NK-92 (cell line): Measurements from ENCODE around the gene PLXNB2.
"Not testable (repeated sequence)": the region's sequence is repeated elsewhere in the genome, so short reads cannot be mapped to it uniquely, and the experiment has no call there.

Experiments used
- DNase-seq: peaks from one replicate; lab custom pipeline; 2025; ENCODE audit not compliant: unreplicated experiment; lab: John Stamatoyannopoulos, UW

PLXNB2 gene

DNA sequence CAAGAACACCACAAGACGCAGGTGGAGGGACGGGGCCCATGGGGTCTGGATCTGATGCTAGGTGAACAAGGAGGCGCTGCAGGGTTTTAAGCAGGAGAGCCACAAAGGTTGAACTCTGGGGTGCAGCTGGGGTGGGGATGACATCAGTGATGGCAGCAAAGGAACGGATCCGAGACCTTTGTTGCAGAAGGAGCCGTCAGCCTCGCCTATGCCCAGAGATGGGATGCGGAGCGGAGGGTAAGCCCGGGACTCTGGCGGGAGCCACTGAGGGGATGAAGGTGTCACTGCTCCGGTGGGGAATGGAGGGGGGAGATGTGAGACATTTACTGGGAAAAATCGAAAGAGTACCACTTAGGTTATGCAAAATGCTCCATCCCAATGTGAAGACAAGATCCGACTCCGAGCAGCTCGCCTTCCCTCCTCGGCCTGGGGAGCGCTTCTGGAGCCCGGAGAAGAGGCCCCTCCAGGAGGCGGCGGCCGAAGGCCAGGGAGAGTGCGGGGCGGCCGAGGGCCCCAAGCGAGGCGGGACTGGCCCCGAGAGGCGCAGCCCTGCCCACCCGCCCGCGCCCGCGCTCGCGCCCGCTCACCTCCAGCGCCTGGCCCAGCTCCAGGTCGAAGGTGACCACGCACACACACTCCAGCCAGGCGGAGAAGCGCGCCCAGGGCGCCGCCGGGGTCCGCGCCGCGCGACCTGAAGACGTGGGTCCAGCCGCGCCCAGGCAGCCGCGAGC, 18.9 kb upstream of the PLXNB2 start:
- DNase-seq: no peak

DNA sequence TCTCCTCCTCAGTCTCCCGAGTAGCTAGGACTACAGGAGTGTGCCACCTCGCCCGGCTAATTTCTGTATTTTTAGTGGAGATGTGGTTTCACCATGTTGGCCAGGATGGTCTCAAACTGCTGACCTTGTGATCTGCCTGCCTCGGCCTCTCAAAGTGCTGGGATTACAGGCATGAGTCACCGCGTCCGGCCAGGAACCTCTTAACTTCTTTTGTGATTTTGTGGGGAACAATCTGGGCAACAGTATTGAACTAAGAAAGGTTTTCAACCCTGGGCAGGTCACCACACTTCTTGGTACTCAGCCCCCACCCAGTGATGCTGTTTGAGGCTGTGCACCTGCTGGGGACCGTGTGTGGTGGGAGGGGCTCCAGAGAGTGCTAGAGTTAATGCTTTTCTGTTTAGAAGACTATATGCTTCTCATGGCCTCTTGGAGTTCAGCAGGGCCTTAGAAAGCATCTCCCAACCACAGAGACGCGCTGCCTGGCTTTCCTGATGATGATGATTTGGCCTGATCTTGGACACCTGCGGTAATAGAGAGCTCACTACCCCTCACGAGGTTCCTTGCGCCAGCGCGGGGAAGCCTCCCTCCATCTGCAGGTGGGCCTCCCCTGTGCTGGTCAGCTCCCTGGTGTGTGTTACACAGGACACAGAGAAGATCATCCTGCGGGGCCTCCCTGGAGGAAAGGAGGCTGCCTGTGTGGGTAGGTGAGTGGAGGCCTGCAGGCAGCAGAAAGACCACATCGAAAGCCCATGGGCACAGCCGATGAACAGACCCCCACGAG, 18.2 kb upstream of the PLXNB2 start:
- no peak for DNase-seq

DNA sequence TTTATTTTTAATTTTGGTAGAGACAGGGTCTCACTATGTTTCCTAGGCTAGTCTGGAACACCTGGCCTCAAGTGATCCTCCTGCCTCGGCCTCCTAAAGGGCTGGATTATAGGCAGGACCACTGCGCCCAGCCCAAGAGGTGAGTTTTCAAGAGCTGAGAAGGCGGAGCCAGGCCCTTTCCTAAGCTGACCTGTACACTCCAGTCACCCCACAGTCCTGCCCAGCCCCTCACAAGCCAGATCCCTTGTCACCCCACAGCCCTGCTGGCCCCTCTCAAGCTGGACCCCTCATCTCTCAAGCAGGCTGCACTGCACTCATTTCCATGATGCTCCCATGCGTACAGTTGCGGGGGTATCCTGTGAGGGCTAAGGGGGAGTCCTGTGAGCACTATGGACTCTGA, 16.5 kb upstream of the PLXNB2 start:
- no peak for DNase-seq

DNA sequence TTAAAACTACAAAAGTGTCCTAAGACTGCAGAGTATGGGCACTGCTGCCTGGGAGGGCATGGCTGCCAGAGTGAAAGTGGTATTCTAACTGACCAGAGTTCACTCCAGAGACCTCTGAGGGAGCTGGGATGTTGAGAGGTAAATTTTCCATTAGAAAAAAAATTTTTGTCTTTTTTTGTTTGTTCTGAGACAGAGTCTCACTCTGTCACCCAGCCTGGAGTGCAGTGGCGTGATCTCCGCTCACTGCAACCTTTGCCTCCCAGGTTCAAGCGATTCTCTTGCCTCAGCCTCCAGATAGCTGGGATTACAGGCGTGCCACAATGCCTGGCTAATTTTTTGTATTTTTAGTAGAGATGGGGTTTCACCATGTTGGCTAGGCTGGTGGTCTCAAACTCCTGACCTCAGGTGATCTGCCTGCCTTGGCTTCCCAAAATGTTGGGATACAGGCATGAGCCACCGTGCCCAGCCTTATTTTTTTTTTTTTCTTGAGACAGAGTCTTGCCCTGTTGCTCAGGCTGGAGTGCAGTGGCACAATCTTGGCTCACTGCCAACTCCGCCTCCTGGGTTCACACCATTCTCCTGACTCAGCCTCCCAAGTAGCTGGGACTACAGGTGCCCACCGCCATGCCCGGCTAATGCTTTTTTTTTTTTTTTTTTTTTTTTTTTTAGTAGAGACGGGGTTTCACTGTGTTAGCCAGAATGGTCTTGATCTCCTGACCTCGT, 15.1 kb upstream of the PLXNB2 start:
- not testable (repeated sequence) for DNase-seq

DNA sequence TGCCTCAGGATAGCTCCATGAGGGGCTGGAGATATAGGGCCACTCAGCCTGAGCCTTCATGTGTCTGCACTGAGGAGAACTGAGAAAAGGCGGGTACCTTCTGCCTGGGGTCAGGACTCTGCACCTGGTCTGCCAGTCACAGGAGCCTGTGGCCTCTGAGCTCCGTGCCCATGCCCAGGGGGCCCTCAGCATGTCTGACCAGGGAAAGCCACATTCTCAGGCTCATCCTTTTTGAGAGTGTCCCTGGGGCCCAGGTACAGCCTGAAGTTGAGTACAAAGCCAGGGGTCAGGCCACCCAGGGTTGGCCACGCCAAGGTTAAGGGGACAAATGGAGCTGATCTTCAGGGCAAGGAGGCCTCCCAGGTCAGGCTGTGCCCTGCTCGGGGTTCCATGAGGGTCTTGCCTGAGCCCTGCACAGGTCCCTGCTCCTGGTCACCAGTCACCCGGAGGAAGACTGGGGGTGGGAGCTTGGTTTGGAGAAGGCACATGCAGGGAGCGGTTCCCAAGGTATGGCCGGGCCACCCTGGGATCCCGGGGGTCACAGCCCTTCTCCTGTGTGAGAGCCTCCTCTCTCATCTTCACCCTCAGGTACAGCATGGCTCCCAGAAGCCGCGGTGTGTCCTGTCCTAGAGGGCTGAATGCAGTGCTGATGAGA, 13.4 kb upstream of the PLXNB2 start:
- DNase-seq: no peak

DNA sequence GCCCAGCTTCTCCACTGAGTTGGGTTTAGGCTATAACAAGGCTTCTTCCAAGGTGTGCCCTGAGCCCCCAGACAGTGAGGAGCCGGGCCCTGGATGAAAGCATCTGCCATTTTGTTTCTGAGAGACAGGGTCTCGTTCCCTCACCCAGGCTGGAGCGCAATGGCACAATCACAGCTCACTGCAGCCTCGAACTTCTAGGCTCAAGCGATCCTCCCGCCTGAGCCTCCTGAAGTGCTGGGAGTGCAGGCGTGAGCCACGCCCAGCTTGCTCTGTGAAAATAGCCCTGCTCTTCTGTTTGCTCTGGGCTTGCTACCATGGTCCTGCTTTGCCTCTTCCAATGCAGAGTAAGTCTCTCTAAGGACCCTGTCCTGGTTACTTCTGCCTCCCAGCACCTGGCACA, 12.7 kb upstream of the PLXNB2 start:
- no peak for DNase-seq

DNA sequence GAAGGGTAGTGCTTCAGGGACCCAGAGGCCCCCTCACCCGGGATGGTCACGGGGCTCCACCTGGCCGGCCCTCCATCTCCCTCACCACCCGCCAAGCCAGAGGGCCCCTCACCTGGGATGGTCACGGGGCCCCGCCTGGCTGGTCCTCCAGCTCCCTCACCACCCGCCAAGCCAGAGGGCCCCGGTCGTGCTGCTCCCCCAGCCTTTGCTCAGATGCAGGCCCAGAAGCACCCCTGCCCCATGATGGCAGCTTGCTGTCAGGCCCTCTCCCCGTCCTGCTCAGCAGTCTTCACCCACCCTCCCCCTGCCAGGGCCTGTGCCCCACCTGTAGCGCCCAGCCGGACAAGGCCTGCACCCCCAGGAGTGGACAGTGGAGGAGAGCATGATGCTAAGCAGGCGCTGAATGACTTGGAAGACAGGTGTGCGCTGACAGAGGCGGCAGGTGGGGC, 12.1 kb upstream of the PLXNB2 start:
- DNase-seq: no peak

DNA sequence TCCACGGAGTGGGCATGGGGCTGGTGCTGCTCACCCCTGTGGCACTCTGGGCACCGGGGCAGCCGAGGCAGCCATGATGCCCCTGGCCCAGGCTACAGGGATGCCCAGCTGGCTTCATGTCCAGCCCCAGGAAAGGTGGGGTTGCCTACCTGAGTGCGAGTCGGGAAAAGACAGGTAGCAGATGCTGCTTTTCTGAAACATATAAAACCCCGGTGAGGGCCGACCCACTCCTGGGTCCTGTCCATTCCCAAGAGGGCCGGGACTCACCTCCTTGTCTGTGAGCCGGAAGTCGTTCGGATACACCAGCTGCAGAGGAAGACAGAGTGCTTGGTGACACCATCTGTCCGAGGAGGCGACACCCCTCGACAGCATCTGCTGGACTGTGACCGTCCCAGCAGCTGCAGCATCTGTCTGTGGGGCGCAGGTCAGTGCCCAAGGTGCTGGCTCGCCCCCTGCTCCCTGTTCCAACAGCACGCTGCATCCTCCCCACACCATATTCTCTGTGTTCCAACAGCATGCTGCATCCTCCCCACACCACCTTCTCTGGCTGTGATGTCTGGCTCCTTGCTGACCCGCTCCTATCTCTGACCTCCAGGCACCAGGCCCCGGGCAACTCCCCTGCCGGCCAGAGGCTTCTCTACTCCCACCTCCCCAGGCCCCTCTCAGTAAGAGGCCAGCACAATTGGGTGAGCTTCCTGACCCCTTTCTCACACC, 11.4 kb upstream of the PLXNB2 start:
- no peak for DNase-seq

DNA sequence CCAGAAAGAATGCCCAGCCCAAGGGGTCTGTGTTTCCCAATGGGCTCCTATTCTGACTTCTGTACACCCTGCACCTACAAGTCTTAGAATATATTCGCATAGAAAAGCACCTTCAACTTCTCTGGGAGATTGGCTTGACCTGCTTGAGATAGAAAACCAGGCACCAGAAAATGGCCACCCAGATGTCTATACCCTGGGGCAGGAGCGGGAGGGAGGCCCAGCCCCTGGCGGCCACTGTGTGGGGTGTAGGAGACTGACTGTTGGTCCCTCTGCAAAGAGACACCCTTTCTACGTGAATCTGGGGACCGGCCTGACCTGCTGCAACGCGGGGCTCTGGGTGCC, 10.9 kb upstream of the PLXNB2 start:
- DNase-seq: no peak

DNA sequence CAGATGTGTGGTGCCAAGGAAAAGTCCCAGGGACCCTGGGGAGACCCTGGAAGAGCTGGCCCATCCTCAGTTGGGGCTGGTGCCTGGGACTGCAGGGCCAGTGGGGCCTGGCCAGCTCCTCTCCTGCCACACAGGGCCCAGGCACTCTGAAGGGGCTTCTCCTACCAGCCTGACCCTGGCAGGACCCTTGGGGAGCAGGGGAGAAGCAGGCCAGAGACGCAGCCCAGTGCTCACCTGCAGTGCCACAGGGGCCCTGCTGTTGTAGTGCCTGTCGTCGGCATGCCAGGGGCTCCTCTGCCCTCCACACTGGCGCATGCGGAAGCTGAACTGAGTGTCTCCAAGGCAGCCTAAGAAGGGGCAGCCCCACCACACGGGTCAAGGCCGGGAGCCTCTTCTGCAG, 10.2 kb upstream of the PLXNB2 start:
- DNase-seq: no peak

DNA sequence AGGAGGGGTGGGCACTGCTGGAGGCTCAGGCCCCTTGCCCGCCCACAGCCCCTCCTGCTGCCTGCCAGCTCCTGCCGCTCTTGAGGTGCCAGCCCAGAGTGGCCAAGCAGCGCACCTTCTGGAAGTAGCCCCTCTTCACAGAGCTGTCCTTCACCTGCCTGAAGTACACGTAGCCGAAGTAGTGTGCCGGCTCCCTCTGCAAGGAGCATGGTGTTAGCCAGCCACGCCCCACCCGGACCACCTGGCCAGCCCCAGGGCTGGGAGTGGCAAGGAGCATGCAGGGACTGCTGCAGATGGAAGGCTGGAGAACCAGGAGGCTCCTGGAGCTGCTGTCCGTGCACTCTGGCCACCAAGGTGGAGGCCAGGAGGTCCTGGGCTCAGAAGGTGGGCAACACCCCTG, 9.7 kb upstream of the PLXNB2 start:
- DNase-seq: no peak

DNA sequence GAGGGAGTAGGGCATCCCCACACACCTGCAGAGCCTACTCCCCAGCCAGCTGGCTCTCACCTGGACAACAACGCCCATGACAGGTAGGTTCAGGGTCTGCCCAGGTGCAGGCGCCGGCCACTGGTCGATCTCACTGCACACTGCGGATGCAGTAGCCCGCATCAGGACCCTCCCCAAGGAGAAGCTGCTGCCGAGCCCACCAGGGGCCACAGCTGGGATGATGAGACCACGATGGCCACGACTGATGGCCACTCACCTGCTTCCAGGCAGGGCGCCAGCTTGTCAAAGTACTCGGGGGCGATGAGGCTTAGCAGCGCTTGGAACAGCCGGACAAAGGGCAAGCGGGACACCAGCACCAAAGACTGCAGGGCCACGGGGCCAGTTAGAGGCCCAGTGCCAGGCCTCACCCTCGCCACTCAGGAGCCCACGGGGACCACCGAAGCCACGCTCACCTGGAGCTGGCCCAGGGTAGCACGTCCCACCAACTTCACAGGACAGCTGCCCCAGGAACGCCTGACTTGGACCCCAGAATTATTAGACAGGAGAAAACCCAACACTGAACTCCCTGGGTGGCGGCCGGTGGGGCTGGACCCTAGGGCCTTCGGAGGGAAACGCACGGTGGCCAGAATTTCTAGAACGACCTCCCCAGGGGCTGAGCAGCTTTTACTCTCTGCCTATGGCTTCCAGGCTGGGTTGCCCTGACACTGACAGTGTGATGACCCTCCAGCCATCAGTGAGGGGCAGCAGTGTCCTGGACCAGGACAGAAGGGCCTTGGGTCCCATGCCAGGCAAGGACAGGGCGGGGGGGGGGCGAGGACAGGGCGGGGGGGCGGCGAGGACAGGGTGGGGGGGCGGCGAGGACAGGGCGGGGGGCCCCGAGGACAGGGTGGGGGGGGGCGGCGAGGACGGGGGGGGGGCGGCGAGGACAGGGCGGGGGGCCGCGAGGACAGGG, 8.9 kb upstream of the PLXNB2 start:
- DNase-seq: no peak

DNA sequence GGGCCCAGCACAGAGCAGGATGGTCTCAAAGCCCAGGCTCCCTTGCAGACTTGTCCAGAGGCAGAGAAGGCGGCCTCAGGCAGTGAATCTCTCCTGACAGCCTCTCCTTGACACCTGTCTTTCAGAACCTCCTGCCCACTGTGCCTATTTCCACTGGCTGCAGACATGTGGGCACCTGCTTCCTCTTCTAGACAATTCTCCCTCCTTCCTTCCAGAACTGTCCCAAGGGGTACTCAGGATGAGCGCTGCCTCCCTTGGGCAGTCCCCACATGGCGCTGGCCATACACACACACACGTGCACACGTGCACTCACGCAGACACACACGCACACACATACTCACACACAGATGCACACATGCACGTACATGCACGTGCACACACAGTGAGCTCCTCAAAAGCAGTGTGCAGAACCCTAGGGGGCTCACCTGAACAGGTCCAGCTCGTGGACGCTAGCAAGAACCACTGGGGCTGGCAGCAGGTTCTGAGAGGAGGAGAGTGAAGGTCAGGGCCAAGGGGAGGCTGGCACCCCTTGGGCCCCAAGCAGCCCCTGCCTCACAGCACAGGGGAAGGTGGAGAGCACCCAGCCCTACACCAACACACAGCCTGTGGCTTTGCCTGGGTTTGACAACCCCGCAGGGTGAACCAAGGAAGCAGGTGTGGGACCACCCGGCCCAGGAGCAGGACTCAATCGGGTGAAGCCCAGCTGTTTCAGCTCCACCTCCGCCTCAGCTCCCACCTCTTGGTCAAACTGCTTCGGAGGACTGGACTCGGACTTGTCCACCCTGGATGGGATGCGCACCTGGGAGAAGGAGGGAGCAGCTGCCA, 8.1 kb upstream of the PLXNB2 start:
- no peak for DNase-seq

DNA sequence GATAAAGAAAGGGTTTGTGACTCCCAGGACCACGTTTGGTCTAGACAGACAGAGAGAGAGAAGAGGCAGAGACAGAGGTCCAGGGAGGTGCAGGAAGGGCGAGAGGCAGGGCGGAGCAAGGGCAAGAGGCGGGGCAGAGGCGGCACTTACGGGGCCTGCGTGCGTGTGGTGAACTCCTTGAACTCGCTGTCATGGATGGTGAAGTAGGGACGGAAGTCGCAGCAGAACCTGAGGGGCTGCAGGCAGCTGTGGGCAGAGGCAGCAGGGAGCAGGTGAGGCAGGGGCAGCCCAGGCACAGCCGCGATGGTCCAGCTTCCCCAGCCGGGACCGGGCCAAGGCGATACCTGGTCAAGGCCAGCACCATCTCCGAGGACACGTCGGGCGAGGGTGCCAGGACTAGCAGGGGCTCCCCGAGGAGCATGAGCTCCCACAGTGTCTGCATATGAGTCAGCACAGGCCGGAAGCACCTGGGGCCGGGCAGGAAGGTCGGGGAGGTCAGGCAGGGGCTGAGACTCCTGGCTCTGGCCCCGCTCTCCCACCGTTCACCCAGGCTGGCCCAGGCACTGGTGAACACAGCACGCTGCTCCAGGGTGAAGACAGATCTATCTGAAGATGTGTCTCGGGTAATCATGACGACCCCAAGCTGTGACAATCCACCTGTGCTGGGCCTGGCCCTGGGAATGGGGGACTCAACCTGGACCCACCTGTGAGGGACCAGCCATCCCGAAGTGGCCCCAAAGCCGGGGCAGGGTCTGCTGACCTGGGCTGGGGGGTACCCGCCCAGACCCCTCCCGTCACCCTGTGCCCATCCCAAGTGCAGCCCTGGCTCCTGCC, 7.2 kb upstream of the PLXNB2 start:
- DNase-seq: no peak

DNA sequence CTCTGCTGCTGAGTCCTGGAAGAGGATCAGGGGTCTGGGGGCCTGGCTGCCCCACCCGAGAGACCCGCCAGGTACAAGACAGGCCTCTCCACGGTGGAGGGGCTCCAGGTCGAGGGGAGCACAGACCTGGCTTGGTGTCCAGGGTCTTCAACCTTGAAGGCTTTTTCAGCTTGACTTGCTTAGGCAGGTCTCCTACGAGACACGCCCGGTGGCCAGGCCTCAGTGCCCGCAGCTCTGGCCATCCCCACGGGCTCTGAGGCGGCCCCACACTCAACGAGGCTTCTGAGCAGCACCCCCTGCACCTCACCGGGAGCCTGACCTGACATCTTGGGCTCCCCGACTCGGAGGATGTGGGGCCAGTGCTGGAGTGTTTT, 6.6 kb upstream of the PLXNB2 start:
- DNase-seq: no peak

DNA sequence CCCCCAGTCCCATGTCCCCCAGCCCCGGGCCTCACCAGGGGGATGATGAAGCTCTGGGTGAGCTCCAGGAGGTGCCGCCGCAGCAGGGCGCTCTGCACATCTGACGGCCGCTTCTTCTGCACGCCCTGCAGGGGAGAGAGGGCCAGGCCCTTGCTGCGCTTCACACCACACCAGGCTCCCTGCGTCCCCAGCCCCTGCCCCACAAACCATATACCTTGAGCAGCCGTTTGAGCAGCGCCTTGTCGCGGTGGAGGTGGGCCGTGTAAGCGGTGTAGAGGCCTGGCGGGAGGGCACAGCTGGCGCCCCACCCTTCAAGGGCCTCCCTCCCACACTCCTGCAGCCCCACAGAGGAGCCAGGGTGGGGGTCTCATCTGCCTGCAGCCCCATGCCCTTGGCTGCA, 6.2 kb upstream of the PLXNB2 start:
- DNase-seq: no peak

DNA sequence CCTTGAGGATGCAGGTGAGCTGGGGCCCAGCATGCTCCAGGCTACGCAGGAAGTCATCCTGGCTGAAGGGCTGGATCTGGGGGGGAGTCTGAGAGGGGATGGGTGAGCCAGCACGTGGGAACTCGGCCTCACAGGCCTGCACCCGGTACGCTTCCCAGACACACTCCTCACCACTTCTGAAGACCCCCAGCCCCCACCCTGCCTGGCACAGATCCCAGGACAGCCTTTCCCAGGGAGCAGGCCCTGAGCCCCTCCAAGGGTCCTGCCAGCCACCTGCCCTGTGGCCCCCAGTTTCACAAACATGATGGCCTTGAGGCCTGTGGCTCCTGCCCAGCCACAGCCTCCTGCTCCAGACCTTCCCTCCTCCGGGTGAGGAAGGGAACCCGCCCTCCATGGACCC, 5.6 kb upstream of the PLXNB2 start:
- DNase-seq: no peak

DNA sequence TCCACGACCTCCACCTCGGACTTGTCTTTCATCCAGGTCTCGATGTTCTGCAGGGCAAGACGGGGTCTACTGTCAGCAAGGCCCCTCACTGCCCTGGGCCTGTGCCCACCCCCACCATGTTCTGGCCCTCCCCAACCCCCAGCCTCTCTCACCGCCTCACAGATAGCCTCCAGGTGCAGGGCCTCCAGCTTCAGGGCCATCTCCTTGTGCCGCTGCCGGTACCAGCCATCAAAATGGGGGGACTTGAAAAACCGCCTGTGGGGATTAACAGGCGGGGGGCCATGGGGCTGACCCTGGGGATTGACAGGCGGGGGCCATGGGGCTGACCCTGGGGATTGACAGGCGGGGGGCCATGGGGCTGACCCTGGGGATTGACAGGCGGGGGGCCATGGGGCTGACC, 4.9 kb upstream of the PLXNB2 start:
- no peak for DNase-seq
